IMR-90 (cell line): Measurements from ENCODE around the gene GPR141. TPM values are rescaled to one million over a fixed set of nuclear protein-coding genes. Genes with fewer than 3 reads are reported as not detected.

Experiments
- ATAC-seq: fragments of 200-7000 bp; cut with Tn5 transposase; 2 replicates; pipeline ENCODE4 v1.9.1; 2020; ENCODE audit warnings: low read depth, mild to moderate bottlenecking, moderate library complexity
- BruUV-seq: library from RNA; stranded (reverse); fragments of 400-500 nt; replicated peaks from 2 replicates; lab custom pipeline; 2021; lab: Mats Ljungman, UMichigan
- CTCF ChIA-PET: fragments of 300-600 bp; formaldehyde crosslinking; extraction: SDS; loops from one replicate; lab custom pipeline; 2021; ENCODE audit warnings: antibody characterized with exemption; lab: Yijun Ruan, JAX
- POLR2A ChIA-PET: fragments of 300-600 bp; sonication (Branson Sonifier 250); formaldehyde crosslinking; loops from one replicate; lab custom pipeline; 2022; ENCODE audit warnings: antibody characterized with exemption; ENCODE audit not compliant: unreplicated experiment; lab: Charles Lee
- DNase-seq: peaks from one replicate; pipeline ENCODE4 v3.0.0; 2013
- H2AFZ ChIP-seq: replicated peaks from 2 replicates; pipeline ENCODE3; 2013; ENCODE audit warnings: low read length, mild to moderate bottlenecking; ENCODE audit not compliant: poor library complexity
- H2AK5ac ChIP-seq: 2 replicates; pipeline ENCODE4 v1.6.1; 2013; ENCODE audit warnings: low read depth, low read length, inconsistent platforms
- H2AK9ac ChIP-seq: replicated peaks from 2 replicates; pipeline ENCODE3; 2013; ENCODE audit warnings: mild to moderate bottlenecking, low read depth, low read length, moderate library complexity; ENCODE audit not compliant: poor library complexity
- H2BK120ac ChIP-seq: 2 replicates; pipeline ENCODE4 v1.6.1; 2013; ENCODE audit warnings: low read depth, low read length, inconsistent platforms
- H2BK15ac ChIP-seq: 3 replicates; pipeline ENCODE4 v1.6.1; 2013; ENCODE audit warnings: low read depth, low read length, inconsistent platforms
- H2BK20ac ChIP-seq: 2 replicates; pipeline ENCODE4 v1.6.1; 2013; ENCODE audit warnings: low read depth, mild to moderate bottlenecking, inconsistent platforms, low read length, moderate library complexity
- H2BK5ac ChIP-seq: 2 replicates; pipeline ENCODE4 v1.6.1; 2013; ENCODE audit warnings: mild to moderate bottlenecking, low read depth, low read length, inconsistent platforms; ENCODE audit not compliant: poor library complexity, severe bottlenecking
- H3K14ac ChIP-seq: replicated peaks from 2 replicates; pipeline ENCODE4 v1.6.1; 2013; ENCODE audit warnings: low read depth, low read length, inconsistent platforms
- H3K18ac ChIP-seq: 2 replicates; pipeline ENCODE4 v1.6.1; 2013; ENCODE audit warnings: low read depth, low read length, control low read depth
- H3K23ac ChIP-seq: 2 replicates; pipeline ENCODE4 v1.6.1; 2013; ENCODE audit warnings: low read depth, low read length, inconsistent platforms
- H3K27ac ChIP-seq: 2 replicates; pipeline ENCODE4 v1.5.1; 2013; ENCODE audit warnings: mild to moderate bottlenecking, control low read depth, low read length; ENCODE audit not compliant: insufficient read depth
- H3K27me3 ChIP-seq: 2 replicates; pipeline ENCODE4 v1.6.1; 2013; ENCODE audit warnings: low read length; ENCODE audit not compliant: control insufficient read depth, insufficient read depth
- H3K36me3 ChIP-seq: 2 replicates; pipeline ENCODE4 v1.6.1; 2013; ENCODE audit warnings: low read length, mixed read lengths; ENCODE audit not compliant: control insufficient read depth, insufficient read depth
- H3K4ac ChIP-seq: 2 replicates; pipeline ENCODE4 v1.6.1; 2013; ENCODE audit warnings: low read depth, low read length, inconsistent platforms
- H3K4me1 ChIP-seq: 2 replicates; pipeline ENCODE4 v1.6.1; 2013; ENCODE audit warnings: low read length, mixed read lengths; ENCODE audit not compliant: control insufficient read depth, insufficient read depth
- H3K4me2 ChIP-seq: 2 replicates; pipeline ENCODE4 v1.6.1; 2013; ENCODE audit warnings: low read depth, mild to moderate bottlenecking, control low read depth, low read length, moderate library complexity
- H3K4me3 ChIP-seq: 2 replicates; pipeline ENCODE4 v1.5.1; 2013; ENCODE audit warnings: low read depth, mild to moderate bottlenecking, control low read depth, low read length, moderate library complexity; ENCODE audit not compliant: insufficient read depth
- H3K56ac ChIP-seq: 2 replicates; pipeline ENCODE4 v1.6.1; 2013; ENCODE audit warnings: low read length, inconsistent platforms; ENCODE audit not compliant: insufficient read depth; ENCODE audit errors: extremely low read depth
- H3K79me1 ChIP-seq, 2 experiments: 2 replicates each; pipeline ENCODE4 v1.6.1; 2013; ENCODE audit warnings: low read length in 2 of 2, inconsistent platforms in 1 of 2, low read depth in 1 of 2
- H3K9ac ChIP-seq: 2 replicates; pipeline ENCODE4 v1.6.1; 2013; ENCODE audit warnings: low read depth, low read length, control low read depth
- H3K9me1 ChIP-seq: 2 replicates; pipeline ENCODE4 v1.6.1; 2013; ENCODE audit warnings: low read length, inconsistent platforms; ENCODE audit not compliant: insufficient read depth
- H3K9me3 ChIP-seq: 2 replicates; pipeline ENCODE4 v1.6.1; 2013; ENCODE audit warnings: low read length; ENCODE audit not compliant: control insufficient read depth, insufficient read depth
- H4K20me1 ChIP-seq: 2 replicates; pipeline ENCODE4 v1.6.1; 2013; ENCODE audit warnings: low read length, inconsistent platforms; ENCODE audit not compliant: insufficient read depth
- H4K5ac ChIP-seq: 2 replicates; pipeline ENCODE4 v1.6.1; 2013; ENCODE audit warnings: mild to moderate bottlenecking, low read depth, low read length, control low read depth
- H4K8ac ChIP-seq, 2 experiments: 2 replicates each; pipeline ENCODE4 v1.6.1; 2013; ENCODE audit warnings: low read depth in 2 of 2, low read length in 2 of 2, control low read depth in 1 of 2, inconsistent platforms in 1 of 2
- H4K91ac ChIP-seq: 2 replicates; pipeline ENCODE4 v1.6.1; 2013; ENCODE audit warnings: low read depth, low read length, inconsistent platforms; ENCODE audit not compliant: insufficient read depth
- BHLHE40 ChIP-seq: fragments of 150-350 bp; IDR thresholded peaks from 2 replicates; pipeline ENCODE4 v1.6.1; 2016; ENCODE audit warnings: mild to moderate bottlenecking, low read depth, low read length
- CEBPB ChIP-seq: IDR thresholded peaks from 2 replicates; pipeline ENCODE4 v1.6.1; 2012; ENCODE audit warnings: low read depth, low read length, improper control_type of control experiment
- CHD1 ChIP-seq: IDR thresholded peaks from 2 replicates; pipeline ENCODE4 v1.6.1; 2012; ENCODE audit warnings: low read depth, low read length, improper control_type of control experiment
- MAFK ChIP-seq: IDR thresholded peaks from 2 replicates; pipeline ENCODE4 v1.6.1; 2012; ENCODE audit warnings: low read depth, low read length, improper control_type of control experiment
- MAZ ChIP-seq: IDR thresholded peaks from 2 replicates; pipeline ENCODE4 v1.6.1; 2012; ENCODE audit warnings: low read depth, mild to moderate bottlenecking, low read length, improper control_type of control experiment, moderate library complexity, borderline replicate concordance
- MXI1 ChIP-seq: IDR thresholded peaks from 2 replicates; pipeline ENCODE4 v1.6.1; 2012; ENCODE audit warnings: low read depth, mild to moderate bottlenecking, low read length, moderate library complexity, borderline replicate concordance
- NFE2L2 ChIP-seq: fragments of 150-350 bp; IDR thresholded peaks from 2 replicates; pipeline ENCODE4 v1.6.1; 2016; ENCODE audit warnings: low read depth, mild to moderate bottlenecking, low read length
- RAD21 ChIP-seq: IDR thresholded peaks from 2 replicates; pipeline ENCODE4 v1.6.1; 2012; ENCODE audit warnings: low read length, improper control_type of control experiment
- SMC3 ChIP-seq: fragments of 150-350 bp; IDR thresholded peaks from 2 replicates; pipeline ENCODE4 v1.6.1; 2016; ENCODE audit warnings: low read depth, mild to moderate bottlenecking, antibody characterized with exemption, low read length, moderate library complexity
- USF2 ChIP-seq: fragments of 150-350 bp; IDR thresholded peaks from 2 replicates; pipeline ENCODE4 v1.6.1; 2017; ENCODE audit warnings: mild to moderate bottlenecking, antibody characterized with exemption, low read length, low read depth
- WGBS, 2 experiments: methylation state at CpG; one replicate each; pipeline versions ENCODE4 v1.1.5 to v1.1.7; 2013; ENCODE audit warnings: missing lambda C conversion rate in 2 of 2; ENCODE audit not compliant: insufficient read length in 1 of 2; ENCODE audit errors: extremely low coverage in 2 of 2; 5-methylcytosine and 5-hydroxymethylcytosine counted together
- dilution Hi-C: fragments of 300-500 bp; cut with HindIII; formaldehyde crosslinking; loops from one replicate; pipeline ENCODE4 v1.14.3; 2018; ENCODE audit warnings: low sequenced_read_pairs; ENCODE audit not compliant: unreplicated experiment
- in situ Hi-C: fragments of 300-500 bp; cut with MboI; formaldehyde crosslinking; loops from 3 replicates; pipeline ENCODE4 v1.14.3; 2019; ENCODE audit warnings: low sequenced_read_pairs, inconsistent platforms, mixed read lengths
- intact Hi-C: fragments of 100-400 bp; cut with micrococcal nuclease; formaldehyde crosslinking; loops from 2 replicates; pipeline ENCODE4 v1.10.0; 2022
- polyA plus RNA-seq, 3 experiments: library from polyadenylated mRNA; depleted of rRNA; stranded (reverse); fragments of >200 nt; gene quantifications; 2 replicates each; pipeline ENCODE4 v1.2.3, GENCODE V29; 2012; ENCODE audit warnings: low replicate concordance in 1 of 3
- total RNA-seq: library from RNA; depleted of rRNA; stranded (reverse); fragments of >200 nt; gene quantifications from 2 replicates; pipeline ENCODE4 v1.2.3, GENCODE V29; 2012

Gene GPR141
- total and polyA plus RNA-seq, 2 of the 4 experiments (the other 2 are of a cell fraction) = not detected

GRCh38 chr7:37657816-37658215 is 25.8 kb upstream of the GPR141 start:
- POLR2A ChIA-PET = no interaction called here
- intact Hi-C loops = no loop called here
- Histone ChIP-seq H3K18ac (no peak overlapping the region), H4K20me1 (no peaks in the 10 kb centered on the region), H4K8ac (no peak overlapping the region), H3K9ac (no peak overlapping the region), H3K79me1 (no peaks in the 10 kb centered on the region), H3K14ac (no peak overlapping the region), H2BK5ac (no peak overlapping the region), H3K4ac (no peak overlapping the region), H4K5ac (no peak overlapping the region), H3K9me1 (no peaks in the 10 kb centered on the region), H3K4me3 (no peak overlapping the region), H2BK120ac (no peak overlapping the region), H3K23ac (no peak overlapping the region), H3K27ac (no peak overlapping the region), H3K9me3 (peaks cover 5% of the 10 kb centered on the region; the same call in 1 of the 2 replicates), H4K91ac (no peak overlapping the region), H2AFZ (no peak overlapping the region), H2BK20ac (no peak overlapping the region), H2AK5ac (no peak overlapping the region), H2BK15ac (no peak overlapping the region), H3K36me3 (no peaks in the 10 kb centered on the region), H3K4me2 (no peak overlapping the region), H3K4me1 (no peaks in the 10 kb centered on the region), H2AK9ac (no peak overlapping the region), H3K27me3 (no peaks in the 10 kb centered on the region), H3K56ac (no peak overlapping the region)
- no TSS peak for BruUV-seq
- ATAC-seq (no peak), DNase-seq (no peak)
- TF ChIP-seq NFE2L2 = no peak
- TF ChIP-seq CEBPB = no peak
- no peak for TF ChIP-seq MXI1
- TF ChIP-seq CHD1 = no peak
- TF ChIP-seq USF2 = no peak
- TF ChIP-seq RAD21 = no peak
- no peak for TF ChIP-seq MAZ
- no peak for TF ChIP-seq BHLHE40
- TF ChIP-seq MAFK = no peak
- no peak for TF ChIP-seq SMC3
- CTCF ChIA-PET = no interaction called here
- no CpG with 5 or more reads among the region's 1 CpG for WGBS, 2 experiments
- in situ Hi-C loops = no loop called here
- dilution Hi-C loops = no loop called here
